Astrocyte (in vitro differentiated cells and primary cell): ENCODE results near the gene STRA6.

ENCODE experiments used
- EZH2 ChIP-seq: IDR thresholded peaks from 2 replicates; pipeline ENCODE4 v1.6.1; 2012; ENCODE audit warnings: mild to moderate bottlenecking, low read length, inconsistent platforms; ENCODE audit not compliant: insufficient read depth
- TF ChIP-seq, protein P1 (sequence below): IDR thresholded peaks from 2 replicates; pipeline ENCODE4 v1.5.1; 2011; ENCODE audit warnings: low read depth, mild to moderate bottlenecking, inconsistent platforms, low read length, moderate library complexity; ENCODE audit not compliant: insufficient read depth

- TF ChIP-seq, protein P1, sequence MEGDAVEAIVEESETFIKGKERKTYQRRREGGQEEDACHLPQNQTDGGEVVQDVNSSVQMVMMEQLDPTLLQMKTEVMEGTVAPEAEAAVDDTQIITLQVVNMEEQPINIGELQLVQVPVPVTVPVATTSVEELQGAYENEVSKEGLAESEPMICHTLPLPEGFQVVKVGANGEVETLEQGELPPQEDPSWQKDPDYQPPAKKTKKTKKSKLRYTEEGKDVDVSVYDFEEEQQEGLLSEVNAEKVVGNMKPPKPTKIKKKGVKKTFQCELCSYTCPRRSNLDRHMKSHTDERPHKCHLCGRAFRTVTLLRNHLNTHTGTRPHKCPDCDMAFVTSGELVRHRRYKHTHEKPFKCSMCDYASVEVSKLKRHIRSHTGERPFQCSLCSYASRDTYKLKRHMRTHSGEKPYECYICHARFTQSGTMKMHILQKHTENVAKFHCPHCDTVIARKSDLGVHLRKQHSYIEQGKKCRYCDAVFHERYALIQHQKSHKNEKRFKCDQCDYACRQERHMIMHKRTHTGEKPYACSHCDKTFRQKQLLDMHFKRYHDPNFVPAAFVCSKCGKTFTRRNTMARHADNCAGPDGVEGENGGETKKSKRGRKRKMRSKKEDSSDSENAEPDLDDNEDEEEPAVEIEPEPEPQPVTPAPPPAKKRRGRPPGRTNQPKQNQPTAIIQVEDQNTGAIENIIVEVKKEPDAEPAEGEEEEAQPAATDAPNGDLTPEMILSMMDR = no peak
- no peak for TF ChIP-seq EZH2
Observed at GRCh38 chr15:74220475-74221248, 18.1 kb upstream of the STRA6 start.
